GM12891 (cell line): ENCODE measurements around the gene TMED7.
A peak's percentile ranks its signal among the peaks of the same experiment; 100 is the strongest.

Experiments used
- DNase-seq: peaks from one replicate; pipeline ENCODE4 v3.0.0; 2011; ENCODE audit warnings: low spot score; ENCODE audit not compliant: insufficient read length
- FAIRE-seq: peaks from 2 replicates; lab custom pipeline; 2011; peaks lifted over from hg19 to GRCh38; lab: Jason Lieb, UNC
- PAX5 ChIP-seq: IDR thresholded peaks from 2 replicates; pipeline ENCODE4 v1.6.1; 2011; ENCODE audit warnings: low read length, moderate library complexity, mild to moderate bottlenecking; ENCODE audit not compliant: insufficient read depth, severe bottlenecking
- POLR2A ChIP-seq: IDR thresholded peaks from 2 replicates; pipeline ENCODE4 v1.6.1; 2011; ENCODE audit warnings: low read depth, low read length, control low read depth
- POLR2AphosphoS5 ChIP-seq: IDR thresholded peaks from 2 replicates; pipeline ENCODE4 v1.6.1; 2011; ENCODE audit warnings: low read depth, low read length, control low read depth
- POU2F2 ChIP-seq: IDR thresholded peaks from 2 replicates; pipeline ENCODE4 v1.6.1; 2011; ENCODE audit warnings: low read depth, mild to moderate bottlenecking, control low read depth, low read length, moderate library complexity
- SPI1 ChIP-seq: IDR thresholded peaks from 2 replicates; pipeline ENCODE4 v1.6.1; 2011; ENCODE audit warnings: low read depth, low read length, control low read depth
- TAF1 ChIP-seq: IDR thresholded peaks from 2 replicates; pipeline ENCODE4 v1.6.1; 2011; ENCODE audit warnings: low read depth, low read length, control low read depth

The TMED7 gene

GRCh38 chr5:115605436-115605835 lies 20.4 kb downstream of the TMED7 start:
- TF ChIP-seq TAF1: no peak
- TF ChIP-seq SPI1: no peak
- TF ChIP-seq POLR2A: no peak
- no peak for TF ChIP-seq PAX5
- TF ChIP-seq POLR2AphosphoS5: no peak
- TF ChIP-seq POU2F2: no peak
- DNase-seq (no peak), FAIRE-seq (no peak)

- FAIRE-seq (no peak), DNase-seq (no peak)
- TF ChIP-seq TAF1 (no peak), POLR2AphosphoS5 (no peak), POLR2A (no peak), PAX5 (no peak), SPI1 (no peak), POU2F2 (no peak)
Measured at GRCh38 chr5:115602591-115603125, 23.2 kb downstream of the TMED7 start.

- DNase-seq (peak; percentile 43), FAIRE-seq (peak; percentile 88)
- TF ChIP-seq PAX5 (no peak), TAF1 (peak; percentile 29; the same call in 1 of the 2 replicates), POLR2A (peak; percentile 61; the same call in 1 of the 2 replicates), SPI1 (peak; percentile 70), POU2F2 (peak; percentile 75; the same call in 1 of the 2 replicates), POLR2AphosphoS5 (peak; percentile 38; the same call in 1 of the 2 replicates)
Measured at GRCh38 chr5:115601701-115602590, 23.9 kb downstream of the TMED7 start, which contains the start of gene TICAM2. Gene TICAM2, minus strand, starts transcription at chr5:115602479. Its CDS starts 21,223 bp downstream, at chr5:115581256.

- TF ChIP-seq PAX5 (no peak), POLR2AphosphoS5 (no peak), POLR2A (no peak), POU2F2 (no peak), TAF1 (no peak), SPI1 (no peak)
- FAIRE-seq (no peak), DNase-seq (no peak)
Measured at GRCh38 chr5:115600766-115601165, 25.1 kb downstream of the TMED7 start.

GRCh38 chr5:115599924-115600323 lies 25.9 kb downstream of the TMED7 start:
- FAIRE-seq: no peak

GRCh38 chr5:115599502-115599901 lies 26.3 kb downstream of the TMED7 start:
- FAIRE-seq (peak; percentile 100), DNase-seq (peak; percentile 18)
- TF ChIP-seq POLR2A: peak; percentile 54; the same call in 1 of the 2 replicates
- no peak for TF ChIP-seq POU2F2
- TF ChIP-seq SPI1: peak; percentile 36; the same call in 1 of the 2 replicates

More at GRCh38 chr5:115599924-115600323, 25.9 kb downstream of the TMED7 start:
- no peak for TF ChIP-seq POU2F2
- no peak for TF ChIP-seq POLR2AphosphoS5
- TF ChIP-seq SPI1: no peak
- no peak for TF ChIP-seq PAX5
- TF ChIP-seq TAF1: no peak
- TF ChIP-seq POLR2A: no peak
- DNase-seq: no peak

- FAIRE-seq (no peak), DNase-seq (no peak)
- TF ChIP-seq POU2F2 (no peak), PAX5 (no peak), TAF1 (no peak), SPI1 (no peak), POLR2AphosphoS5 (no peak), POLR2A (no peak)
Measured at GRCh38 chr5:115594128-115595047, 31.4 kb downstream of the TMED7 start.

- DNase-seq (no peak), FAIRE-seq (no peak)
- TF ChIP-seq POLR2A: no peak
- no peak for TF ChIP-seq PAX5
- TF ChIP-seq TAF1: no peak
- no peak for TF ChIP-seq POU2F2
- TF ChIP-seq SPI1: no peak
- TF ChIP-seq POLR2AphosphoS5: no peak
Measured at GRCh38 chr5:115589043-115589442, 36.8 kb downstream of the TMED7 start.
